Measurements from ENCODE around the gene SNTA1. TPM values are rescaled to one million over a fixed set of nuclear protein-coding genes. Genes with fewer than 3 reads are reported as not detected.
A peak's percentile ranks its signal among the peaks of the same experiment; 100 is the strongest.

SNTA1 gene
- total and polyA plus RNA-seq, 9 of the 15 experiments (the other 6 are each of a cell fraction or from before 2014, with no cell fraction given): 1.2 to 40.8 (median 20.3) TPM

DNA sequence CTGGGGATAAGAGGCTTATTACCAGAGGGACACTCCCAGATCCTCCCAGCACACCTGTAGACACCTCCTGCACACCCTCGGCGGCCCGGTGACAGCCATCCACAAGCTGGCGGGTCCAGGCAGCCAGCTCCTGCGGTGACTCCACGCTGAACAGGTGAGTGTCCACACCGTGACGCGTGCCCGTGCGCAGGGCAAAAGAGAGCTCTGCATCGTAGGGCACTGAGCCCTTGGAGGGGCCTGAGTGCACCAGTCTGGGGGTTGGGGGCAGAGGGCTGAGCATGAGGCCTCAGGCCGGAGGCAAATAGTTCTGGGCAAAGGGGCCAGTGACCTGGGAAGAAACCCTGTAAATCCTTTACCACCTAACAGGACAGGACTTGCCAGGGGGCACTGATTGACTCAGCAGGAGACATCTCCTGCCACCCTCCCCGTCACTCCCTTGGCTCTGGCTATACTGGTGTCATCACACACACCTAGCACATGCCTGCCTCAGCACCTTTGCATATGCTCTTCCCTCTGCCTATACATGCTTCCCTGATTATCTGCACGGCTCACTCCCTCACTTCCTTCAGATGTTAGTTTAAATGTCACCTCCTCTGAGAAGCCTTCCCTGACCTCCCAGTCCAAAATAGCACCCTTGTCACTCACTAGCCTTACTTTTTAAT is 33.4 kb downstream of the SNTA1 start (continued):
- TF ChIP-seq, protein P1, sequence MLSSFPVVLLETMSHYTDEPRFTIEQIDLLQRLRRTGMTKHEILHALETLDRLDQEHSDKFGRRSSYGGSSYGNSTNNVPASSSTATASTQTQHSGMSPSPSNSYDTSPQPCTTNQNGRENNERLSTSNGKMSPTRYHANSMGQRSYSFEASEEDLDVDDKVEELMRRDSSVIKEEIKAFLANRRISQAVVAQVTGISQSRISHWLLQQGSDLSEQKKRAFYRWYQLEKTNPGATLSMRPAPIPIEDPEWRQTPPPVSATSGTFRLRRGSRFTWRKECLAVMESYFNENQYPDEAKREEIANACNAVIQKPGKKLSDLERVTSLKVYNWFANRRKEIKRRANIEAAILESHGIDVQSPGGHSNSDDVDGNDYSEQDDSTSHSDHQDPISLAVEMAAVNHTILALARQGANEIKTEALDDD (IDR thresholded peaks at IDR 0.05): no peak
- no peak for TF ChIP-seq HNRNPLL (IDR thresholded peaks at IDR 0.05; ENCODE audit: low read depth, low read length, poor library complexity, severe bottlenecking)
- no peak for TF ChIP-seq MAZ (CRISPR knock-in tag; conservative IDR thresholded peaks at IDR 0.05 in 1 of 2, IDR thresholded peaks at IDR 0.05 in 1 of 2)
- TF ChIP-seq KAT7 (CRISPR knock-in tag; IDR thresholded peaks at IDR 0.05; ENCODE audit: borderline replicate concordance): no peak
- TF ChIP-seq POLR2G (IDR thresholded peaks at IDR 0.05; ENCODE audit: low read depth, low read length): peak; percentile 60
- TF ChIP-seq, protein P2, sequence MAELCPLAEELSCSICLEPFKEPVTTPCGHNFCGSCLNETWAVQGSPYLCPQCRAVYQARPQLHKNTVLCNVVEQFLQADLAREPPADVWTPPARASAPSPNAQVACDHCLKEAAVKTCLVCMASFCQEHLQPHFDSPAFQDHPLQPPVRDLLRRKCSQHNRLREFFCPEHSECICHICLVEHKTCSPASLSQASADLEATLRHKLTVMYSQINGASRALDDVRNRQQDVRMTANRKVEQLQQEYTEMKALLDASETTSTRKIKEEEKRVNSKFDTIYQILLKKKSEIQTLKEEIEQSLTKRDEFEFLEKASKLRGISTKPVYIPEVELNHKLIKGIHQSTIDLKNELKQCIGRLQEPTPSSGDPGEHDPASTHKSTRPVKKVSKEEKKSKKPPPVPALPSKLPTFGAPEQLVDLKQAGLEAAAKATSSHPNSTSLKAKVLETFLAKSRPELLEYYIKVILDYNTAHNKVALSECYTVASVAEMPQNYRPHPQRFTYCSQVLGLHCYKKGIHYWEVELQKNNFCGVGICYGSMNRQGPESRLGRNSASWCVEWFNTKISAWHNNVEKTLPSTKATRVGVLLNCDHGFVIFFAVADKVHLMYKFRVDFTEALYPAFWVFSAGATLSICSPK (IDR thresholded peaks at IDR 0.05; ENCODE audit: borderline replicate concordance): no peak
- TF ChIP-seq, protein P3, sequence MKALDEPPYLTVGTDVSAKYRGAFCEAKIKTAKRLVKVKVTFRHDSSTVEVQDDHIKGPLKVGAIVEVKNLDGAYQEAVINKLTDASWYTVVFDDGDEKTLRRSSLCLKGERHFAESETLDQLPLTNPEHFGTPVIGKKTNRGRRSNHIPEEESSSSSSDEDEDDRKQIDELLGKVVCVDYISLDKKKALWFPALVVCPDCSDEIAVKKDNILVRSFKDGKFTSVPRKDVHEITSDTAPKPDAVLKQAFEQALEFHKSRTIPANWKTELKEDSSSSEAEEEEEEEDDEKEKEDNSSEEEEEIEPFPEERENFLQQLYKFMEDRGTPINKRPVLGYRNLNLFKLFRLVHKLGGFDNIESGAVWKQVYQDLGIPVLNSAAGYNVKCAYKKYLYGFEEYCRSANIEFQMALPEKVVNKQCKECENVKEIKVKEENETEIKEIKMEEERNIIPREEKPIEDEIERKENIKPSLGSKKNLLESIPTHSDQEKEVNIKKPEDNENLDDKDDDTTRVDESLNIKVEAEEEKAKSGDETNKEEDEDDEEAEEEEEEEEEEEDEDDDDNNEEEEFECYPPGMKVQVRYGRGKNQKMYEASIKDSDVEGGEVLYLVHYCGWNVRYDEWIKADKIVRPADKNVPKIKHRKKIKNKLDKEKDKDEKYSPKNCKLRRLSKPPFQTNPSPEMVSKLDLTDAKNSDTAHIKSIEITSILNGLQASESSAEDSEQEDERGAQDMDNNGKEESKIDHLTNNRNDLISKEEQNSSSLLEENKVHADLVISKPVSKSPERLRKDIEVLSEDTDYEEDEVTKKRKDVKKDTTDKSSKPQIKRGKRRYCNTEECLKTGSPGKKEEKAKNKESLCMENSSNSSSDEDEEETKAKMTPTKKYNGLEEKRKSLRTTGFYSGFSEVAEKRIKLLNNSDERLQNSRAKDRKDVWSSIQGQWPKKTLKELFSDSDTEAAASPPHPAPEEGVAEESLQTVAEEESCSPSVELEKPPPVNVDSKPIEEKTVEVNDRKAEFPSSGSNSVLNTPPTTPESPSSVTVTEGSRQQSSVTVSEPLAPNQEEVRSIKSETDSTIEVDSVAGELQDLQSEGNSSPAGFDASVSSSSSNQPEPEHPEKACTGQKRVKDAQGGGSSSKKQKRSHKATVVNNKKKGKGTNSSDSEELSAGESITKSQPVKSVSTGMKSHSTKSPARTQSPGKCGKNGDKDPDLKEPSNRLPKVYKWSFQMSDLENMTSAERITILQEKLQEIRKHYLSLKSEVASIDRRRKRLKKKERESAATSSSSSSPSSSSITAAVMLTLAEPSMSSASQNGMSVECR (CRISPR knock-in tag; IDR thresholded peaks at IDR 0.05): no peak
- TF ChIP-seq ZNF551 (CRISPR knock-in tag; IDR thresholded peaks at IDR 0.05): no peak
- no peak for TF ChIP-seq SMAD4 (CRISPR knock-in tag; conservative IDR thresholded peaks at IDR 0.05)
- peak; percentile 84 for TF ChIP-seq ZFP36 (IDR thresholded peaks at IDR 0.05; ENCODE audit: low read depth, low read length, partially characterized antibody)
- no peak for TF ChIP-seq DPF2 (IDR thresholded peaks at IDR 0.05)
- TF ChIP-seq IFI16 (CRISPR knock-in tag; IDR thresholded peaks at IDR 0.05): no peak
- TF ChIP-seq PHF20 (IDR thresholded peaks at IDR 0.05; ENCODE audit: partially characterized antibody): no peak
- TF ChIP-seq, protein P4, sequence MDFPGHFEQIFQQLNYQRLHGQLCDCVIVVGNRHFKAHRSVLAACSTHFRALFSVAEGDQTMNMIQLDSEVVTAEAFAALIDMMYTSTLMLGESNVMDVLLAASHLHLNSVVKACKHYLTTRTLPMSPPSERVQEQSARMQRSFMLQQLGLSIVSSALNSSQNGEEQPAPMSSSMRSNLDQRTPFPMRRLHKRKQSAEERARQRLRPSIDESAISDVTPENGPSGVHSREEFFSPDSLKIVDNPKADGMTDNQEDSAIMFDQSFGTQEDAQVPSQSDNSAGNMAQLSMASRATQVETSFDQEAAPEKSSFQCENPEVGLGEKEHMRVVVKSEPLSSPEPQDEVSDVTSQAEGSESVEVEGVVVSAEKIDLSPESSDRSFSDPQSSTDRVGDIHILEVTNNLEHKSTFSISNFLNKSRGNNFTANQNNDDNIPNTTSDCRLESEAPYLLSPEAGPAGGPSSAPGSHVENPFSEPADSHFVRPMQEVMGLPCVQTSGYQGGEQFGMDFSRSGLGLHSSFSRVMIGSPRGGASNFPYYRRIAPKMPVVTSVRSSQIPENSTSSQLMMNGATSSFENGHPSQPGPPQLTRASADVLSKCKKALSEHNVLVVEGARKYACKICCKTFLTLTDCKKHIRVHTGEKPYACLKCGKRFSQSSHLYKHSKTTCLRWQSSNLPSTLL (IDR thresholded peaks at IDR 0.05): no peak
- TF ChIP-seq CCNT2 (IDR thresholded peaks at IDR 0.05; ENCODE audit: borderline replicate concordance, extremely low read depth, insufficient read length, low read depth, low read length): no peak
- no peak for TF ChIP-seq HMG20B (CRISPR knock-in tag; IDR thresholded peaks at IDR 0.05)
- TF ChIP-seq ZNF76 (CRISPR knock-in tag; IDR thresholded peaks at IDR 0.05; ENCODE audit: borderline replicate concordance): no peak
- TF ChIP-seq SIN3B (IDR thresholded peaks at IDR 0.05; ENCODE audit: low read depth): no peak
- no peak for TF ChIP-seq SMAD2 (IDR thresholded peaks at IDR 0.05; ENCODE audit: low read depth, low read length)
